Thoracic aorta (tissue), 2 donors: ENCODE data around the gene EPB42. TPM values are rescaled to one million over a fixed set of nuclear protein-coding genes. Genes with fewer than 3 reads are reported as not detected.
"Not testable (repeated sequence)": the region's sequence is repeated elsewhere in the genome, so short reads cannot be mapped to it uniquely, and the experiment has no call there.

Experiments
- ATAC-seq: fragments of 150-250 bp; one replicate; pipeline ENCODE4 v1.8.0; 2017; ENCODE audit warnings: low read depth; ENCODE audit not compliant: insufficient number of reproducible peaks, low FRiP score
- DNase-seq: peaks from one replicate; pipeline ENCODE4 v3.0.0-alpha.2; 2020; ENCODE audit warnings: low spot score
- H3K27ac ChIP-seq, 2 donors: fragments of 200-600 bp; sonication (generic); 1 replicate in 1 of 2; 2 replicates in 1 of 2; pipeline ENCODE4 v1.5.1; 2016; ENCODE audit warnings: mild to moderate bottlenecking in 2 of 2, moderate library complexity in 2 of 2
- H3K27me3 ChIP-seq: fragments of 200-600 bp; sonication (generic); replicated peaks from 2 replicates; pipeline ENCODE4 v1.6.0; 2016; ENCODE audit warnings: mild to moderate bottlenecking; ENCODE audit not compliant: insufficient read depth
- H3K36me3 ChIP-seq: fragments of 200-600 bp; sonication (generic); one replicate; pipeline ENCODE4 v1.5.1; 2016
- H3K4me1 ChIP-seq, 2 donors: fragments of 200-600 bp; sonication (generic); 1 replicate in 1 of 2; 2 replicates in 1 of 2; pipeline versions ENCODE4 v1.5.1 to v1.6.0; 2016; ENCODE audit warnings: low read depth in 2 of 2, mild to moderate bottlenecking in 1 of 2; ENCODE audit not compliant: control insufficient read depth in 1 of 2
- H3K4me3 ChIP-seq: fragments of 200-600 bp; sonication (generic); 2 replicates; pipeline ENCODE4 v1.5.1; 2016; ENCODE audit warnings: mild to moderate bottlenecking
- H3K9me3 ChIP-seq: fragments of 200-600 bp; sonication (generic); 2 replicates; pipeline ENCODE4 v1.5.1; 2016
- total RNA-seq, 2 donors: library from RNA; depleted of rRNA; stranded (reverse); fragments of >200 nt; gene quantifications; one replicate each; pipeline versions ENCODE4 v1.1.0 to v1.2.3, GENCODE V29; 2016
- TF ChIP-seq, protein P1 (sequence below): fragments of 200-600 bp; sonication (generic); IDR thresholded peaks from one replicate; pipeline ENCODE4 v1.5.1; 2019; ENCODE audit warnings: antibody characterized with exemption

The EPB42 gene
- total RNA-seq, 2 donors from 2014 or later: not detected

GRCh38 chr15:43199945-43200488, 20.8 kb downstream of the EPB42 start:
- ATAC-seq (no peak), DNase-seq (no peak)
- Histone ChIP-seq H3K27me3 (no peaks in the 10 kb centered on the region), H3K9me3 (no peaks in the 10 kb centered on the region), H3K4me3 (no peak overlapping the region), H3K36me3 (peaks cover 18% of the 10 kb centered on the region), H3K4me1 (no peaks in the 10 kb centered on the region), H3K27ac (no peak overlapping the region)
- TF ChIP-seq, protein P1, sequence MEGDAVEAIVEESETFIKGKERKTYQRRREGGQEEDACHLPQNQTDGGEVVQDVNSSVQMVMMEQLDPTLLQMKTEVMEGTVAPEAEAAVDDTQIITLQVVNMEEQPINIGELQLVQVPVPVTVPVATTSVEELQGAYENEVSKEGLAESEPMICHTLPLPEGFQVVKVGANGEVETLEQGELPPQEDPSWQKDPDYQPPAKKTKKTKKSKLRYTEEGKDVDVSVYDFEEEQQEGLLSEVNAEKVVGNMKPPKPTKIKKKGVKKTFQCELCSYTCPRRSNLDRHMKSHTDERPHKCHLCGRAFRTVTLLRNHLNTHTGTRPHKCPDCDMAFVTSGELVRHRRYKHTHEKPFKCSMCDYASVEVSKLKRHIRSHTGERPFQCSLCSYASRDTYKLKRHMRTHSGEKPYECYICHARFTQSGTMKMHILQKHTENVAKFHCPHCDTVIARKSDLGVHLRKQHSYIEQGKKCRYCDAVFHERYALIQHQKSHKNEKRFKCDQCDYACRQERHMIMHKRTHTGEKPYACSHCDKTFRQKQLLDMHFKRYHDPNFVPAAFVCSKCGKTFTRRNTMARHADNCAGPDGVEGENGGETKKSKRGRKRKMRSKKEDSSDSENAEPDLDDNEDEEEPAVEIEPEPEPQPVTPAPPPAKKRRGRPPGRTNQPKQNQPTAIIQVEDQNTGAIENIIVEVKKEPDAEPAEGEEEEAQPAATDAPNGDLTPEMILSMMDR: no peak

DNA sequence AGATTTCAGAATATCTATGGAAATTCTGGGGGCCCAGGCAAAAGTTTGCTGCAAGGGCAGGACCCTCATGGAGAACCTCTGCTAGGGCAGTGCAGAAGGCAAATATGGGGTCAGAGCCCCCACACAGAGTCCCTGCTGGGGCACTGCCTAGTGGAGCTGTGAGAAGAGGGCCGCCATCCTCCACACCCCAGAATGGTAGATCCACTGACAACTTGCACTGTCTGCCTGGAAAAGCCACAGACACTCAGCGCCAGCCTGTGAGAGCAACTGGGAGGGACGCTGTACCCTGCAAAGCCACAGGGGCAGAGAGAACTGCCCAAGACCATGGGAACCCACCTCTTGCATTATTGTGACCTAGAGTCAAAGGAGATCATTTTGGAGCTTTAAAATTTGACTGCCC, 21.8 kb downstream of the EPB42 start:
- DNase-seq (no peak), ATAC-seq (no peak)
- Histone ChIP-seq H3K4me3 (no peak overlapping the region), H3K36me3 (peaks cover 28% of the 10 kb centered on the region), H3K9me3 (no peaks in the 10 kb centered on the region), H3K4me1 (no peaks in the 10 kb centered on the region), H3K27ac (no peak overlapping the region), H3K27me3 (no peaks in the 10 kb centered on the region)
- TF ChIP-seq, protein P1: no peak

DNA sequence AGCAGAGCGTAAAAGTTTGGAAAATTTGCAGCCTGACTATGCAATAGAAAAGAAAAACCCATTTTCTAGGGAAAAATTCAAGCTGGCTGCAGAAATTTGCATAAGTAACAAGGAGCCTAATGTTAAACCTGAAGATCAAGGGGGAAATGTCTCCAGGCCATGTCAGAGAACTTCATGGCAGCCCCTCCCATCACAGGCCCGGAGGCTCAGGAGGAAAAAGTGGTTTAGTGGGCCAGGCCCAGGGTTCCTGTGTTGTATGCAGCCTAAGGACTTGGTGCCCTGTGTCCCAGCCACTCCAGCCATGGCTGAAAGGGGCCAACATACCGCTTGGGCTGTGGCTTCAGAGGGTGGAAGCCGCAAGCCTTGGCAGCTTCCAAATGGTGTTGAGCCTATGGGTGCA, 22.3 kb downstream of the EPB42 start:
- ATAC-seq, DNase-seq, H3K4me1 ChIP-seq, H3K27ac ChIP-seq, H3K9me3 ChIP-seq, H3K4me3 ChIP-seq, H3K27me3 ChIP-seq: not testable (repeated sequence)
- H3K36me3 ChIP-seq: peaks cover 28% of the 10 kb centered on the region

DNA sequence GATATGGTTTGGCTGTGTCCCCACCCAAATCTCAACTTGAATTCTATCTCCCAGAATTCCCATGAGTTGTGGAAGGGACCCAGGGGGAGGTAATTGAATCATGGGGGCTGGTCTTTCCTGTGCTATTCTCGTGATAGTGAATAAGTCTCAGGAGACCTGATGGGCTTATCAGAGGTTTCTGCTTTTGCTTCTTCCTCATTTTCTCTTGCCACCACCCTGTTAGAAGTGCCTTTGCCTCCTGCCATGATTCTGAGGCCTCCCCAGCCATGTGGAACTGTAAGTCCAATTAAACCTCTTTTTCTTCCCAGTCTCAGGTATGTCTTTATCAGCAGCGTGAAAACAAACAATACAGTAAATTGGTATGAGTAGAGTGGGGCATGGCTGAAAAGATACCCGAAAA, 23.0 kb downstream of the EPB42 start:
- H3K4me1 ChIP-seq, ATAC-seq, DNase-seq, H3K4me3 ChIP-seq, H3K27ac ChIP-seq, H3K27me3 ChIP-seq, H3K9me3 ChIP-seq: not testable (repeated sequence)
- H3K36me3 ChIP-seq: peaks cover 32% of the 10 kb centered on the region

DNA sequence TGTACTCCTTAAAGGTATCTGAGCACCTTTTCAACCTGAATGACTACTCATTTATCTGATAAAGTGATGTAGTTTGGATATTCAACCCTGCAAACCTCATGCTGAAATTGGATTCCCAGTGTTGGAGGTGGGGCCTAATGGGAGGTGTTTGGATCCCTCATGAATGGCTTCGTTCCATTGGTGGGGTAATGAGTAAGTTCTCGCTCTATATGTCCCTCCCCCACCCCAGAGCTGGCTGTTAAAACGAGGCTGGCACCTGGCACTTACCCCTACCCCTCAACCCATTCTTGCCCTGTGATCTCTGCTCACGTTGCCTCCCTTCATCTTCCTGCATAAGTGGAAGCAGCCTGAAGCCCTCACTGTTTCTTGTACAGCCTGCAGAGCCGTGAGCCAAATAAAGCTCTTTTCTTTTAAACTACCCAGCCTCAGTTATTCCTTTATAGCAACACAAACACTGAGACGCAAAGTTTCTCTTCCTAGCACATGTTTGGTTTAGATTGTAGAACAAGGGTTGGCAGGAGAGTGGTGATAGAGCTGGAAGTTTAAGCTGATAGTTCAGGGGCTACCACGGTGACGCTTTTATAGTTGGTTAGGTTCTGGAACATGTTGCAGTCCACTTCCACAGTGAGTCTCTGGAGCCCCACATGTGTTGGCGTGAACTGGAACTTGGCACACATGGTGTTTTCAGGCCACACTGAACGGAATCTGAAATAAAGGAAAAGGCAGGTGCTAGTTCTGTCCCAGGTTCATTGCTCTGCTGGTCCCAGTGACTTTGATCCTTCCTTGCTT, 23.9 kb downstream of the EPB42 start:
- H3K9me3 ChIP-seq: no peaks in the 10 kb centered on the region
- H3K27ac ChIP-seq: no peak overlapping the region
- TF ChIP-seq, protein P1: no peak
- H3K4me3 ChIP-seq: no peak overlapping the region
- H3K27me3 ChIP-seq: no peaks in the 10 kb centered on the region
- ATAC-seq (no peak), DNase-seq (no peak)
- no peaks in the 10 kb centered on the region for H3K4me1 ChIP-seq
- H3K36me3 ChIP-seq: peaks cover 40% of the 10 kb centered on the region

DNA sequence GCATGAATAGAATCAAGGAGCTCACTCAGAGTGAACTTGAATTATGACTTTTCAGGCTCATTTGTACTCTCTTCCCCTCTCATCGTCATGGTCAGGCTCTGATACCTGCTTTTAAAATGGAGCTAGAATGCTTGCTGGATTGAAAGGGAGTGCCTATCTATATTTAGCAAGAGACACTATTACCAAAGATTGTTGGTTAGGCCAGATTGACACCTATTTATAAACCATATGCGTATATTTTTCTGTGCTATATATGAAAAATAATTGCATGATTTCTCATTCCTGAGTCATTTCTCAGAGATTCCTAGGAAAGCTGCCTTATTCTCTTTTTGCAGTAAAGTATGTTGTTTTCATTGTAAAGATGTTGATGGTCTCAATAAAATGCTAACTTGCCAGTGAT, 26.0 kb downstream of the EPB42 start:
- Histone ChIP-seq H3K27ac (no peak overlapping the region), H3K9me3 (no peaks in the 10 kb centered on the region), H3K27me3 (no peaks in the 10 kb centered on the region), H3K4me3 (no peak overlapping the region), H3K36me3 (peaks cover 60% of the 10 kb centered on the region), H3K4me1 (no peaks in the 10 kb centered on the region)
- ATAC-seq (no peak), DNase-seq (no peak)
- TF ChIP-seq, protein P1: no peak
